ENCODE measurements around the gene NFASC. TPM values are rescaled to one million over a fixed set of nuclear protein-coding genes. Genes with fewer than 3 reads are reported as not detected.

Gene NFASC
- total and polyA plus RNA-seq, 4 donors: 0.23 to 5.4 (median 1.9) TPM

DNA sequence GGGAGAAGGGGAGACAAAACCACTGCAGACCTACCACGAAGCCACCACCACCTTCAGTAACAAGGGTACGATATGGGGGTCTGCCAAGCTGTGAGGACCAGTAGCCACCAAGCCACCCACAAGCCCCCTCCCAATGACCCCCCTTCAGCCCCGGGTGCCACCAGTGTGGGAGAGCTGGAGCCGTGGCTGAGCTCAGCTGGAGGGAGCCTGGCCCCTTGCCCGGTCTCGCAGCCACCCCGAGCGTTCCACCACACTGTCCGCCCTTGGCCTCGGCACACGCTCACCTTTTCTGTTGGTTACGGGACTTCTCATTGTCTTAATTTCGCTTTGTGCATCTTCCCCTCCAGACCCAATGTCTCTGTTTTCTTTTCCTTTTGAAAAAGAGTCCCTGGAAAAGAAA, 145.9 kb downstream of the NFASC start:
- H3K36me3 ChIP-seq (ENCODE audit: control insufficient read depth in 4 of 4, insufficient read depth in 3 of 4, low read depth in 1 of 4, low read length in 3 of 4): no peaks in the 10 kb centered on the region
- no peak overlapping the region for H3K9ac ChIP-seq (ENCODE audit: low read depth in 1 of 2, low read length in 2 of 2)
- peaks cover 2 to 14% (median 11%) of the 10 kb centered on the region in 4 donors for H3K4me1 ChIP-seq (ENCODE audit: control insufficient read depth in 4 of 4, insufficient read depth in 4 of 4, low read length in 3 of 4)
- DNase-seq (ENCODE audit: low spot score): no peak
- no peak overlapping the region for H3K27ac ChIP-seq (ENCODE audit: low read depth in 1 of 2, low read length in 2 of 2)
- H3K4me3 ChIP-seq (ENCODE audit: low read depth in 1 of 3, low read length in 3 of 3): no peak overlapping the region
- H3K27me3 ChIP-seq (ENCODE audit: control insufficient read depth in 4 of 4, insufficient read depth in 4 of 4, low read length in 3 of 4): no peaks in the 10 kb centered on the region
- 92% methylated on average over 13 of the region's 13 CpGs for WGBS
- no peak for TF ChIP-seq YY1 (IDR thresholded peaks at IDR 0.05)
- no peaks in the 10 kb centered on the region for H3K9me3 ChIP-seq (ENCODE audit: control insufficient read depth in 4 of 4, low read length in 3 of 4)

GRCh38 chr1:205017001-205017400, 146.3 kb downstream of the NFASC start:
- Histone ChIP-seq H3K9me3 (ENCODE audit: control insufficient read depth in 4 of 4, low read length in 3 of 4) (no peaks in the 10 kb centered on the region), H3K36me3 (ENCODE audit: control insufficient read depth in 4 of 4, insufficient read depth in 3 of 4, low read depth in 1 of 4, low read length in 3 of 4) (no peaks in the 10 kb centered on the region), H3K4me1 (ENCODE audit: control insufficient read depth in 4 of 4, insufficient read depth in 4 of 4, low read length in 3 of 4) (peaks cover 2 to 14% (median 11%) of the 10 kb centered on the region in 4 donors), H3K27ac (ENCODE audit: low read depth in 1 of 2, low read length in 2 of 2) (no peak overlapping the region), H3K27me3 (ENCODE audit: control insufficient read depth in 4 of 4, insufficient read depth in 4 of 4, low read length in 3 of 4) (no peaks in the 10 kb centered on the region), H3K9ac (ENCODE audit: low read depth in 1 of 2, low read length in 2 of 2) (no peak overlapping the region), H3K4me3 (ENCODE audit: low read depth in 1 of 3, low read length in 3 of 3) (no peak overlapping the region)
- no peak for DNase-seq (ENCODE audit: low spot score)
- 89% methylated on average over 6 of the region's 6 CpGs for WGBS
- TF ChIP-seq HNF4A (conservative IDR thresholded peaks at IDR 0.05): no peak
- TF ChIP-seq JUND (IDR thresholded peaks at IDR 0.05): no peak
- TF ChIP-seq FOXA1 (IDR thresholded peaks at IDR 0.05): no peak
- TF ChIP-seq CTCF (IDR thresholded peaks at IDR 0.05; ENCODE audit: low read depth, low read length, missing input control): no peak

DNA sequence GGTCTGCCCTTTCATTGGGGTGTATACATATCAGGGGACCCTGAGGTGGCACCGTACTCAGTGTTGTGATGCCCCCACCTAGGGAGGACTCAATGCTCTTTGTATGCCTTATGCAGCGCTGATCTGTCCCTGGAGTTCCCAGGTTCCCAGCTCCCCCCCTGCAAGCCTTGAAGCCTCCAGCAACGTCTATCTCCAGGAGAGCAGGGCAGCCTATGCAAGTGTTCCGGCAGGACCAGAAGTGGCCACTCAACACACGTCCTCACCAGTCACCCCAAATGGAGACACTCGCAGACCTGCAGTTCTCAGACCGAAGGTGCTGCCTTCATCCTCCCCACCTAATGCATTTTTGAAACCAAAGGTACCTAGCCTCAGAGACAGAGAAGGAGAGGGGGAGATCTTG, 147.1 kb downstream of the NFASC start:
- Histone ChIP-seq H3K36me3 (ENCODE audit: control insufficient read depth in 4 of 4, insufficient read depth in 3 of 4, low read depth in 1 of 4, low read length in 3 of 4) (no peaks in the 10 kb centered on the region), H3K27ac (ENCODE audit: low read depth in 1 of 2, low read length in 2 of 2) (no peak overlapping the region), H3K4me1 (ENCODE audit: control insufficient read depth in 4 of 4, insufficient read depth in 4 of 4, low read length in 3 of 4) (peaks cover 2 to 14% (median 11%) of the 10 kb centered on the region in 4 donors), H3K9me3 (ENCODE audit: control insufficient read depth in 4 of 4, low read length in 3 of 4) (no peaks in the 10 kb centered on the region), H3K27me3 (ENCODE audit: control insufficient read depth in 4 of 4, insufficient read depth in 4 of 4, low read length in 3 of 4) (no peaks in the 10 kb centered on the region), H3K4me3 (ENCODE audit: low read depth in 1 of 3, low read length in 3 of 3) (no peak overlapping the region), H3K9ac (ENCODE audit: low read depth in 1 of 2, low read length in 2 of 2) (no peak overlapping the region)
- TF ChIP-seq JUND (IDR thresholded peaks at IDR 0.05): no peak
- TF ChIP-seq RAD21 (IDR thresholded peaks at IDR 0.05): no peak
- TF ChIP-seq, protein P1, sequence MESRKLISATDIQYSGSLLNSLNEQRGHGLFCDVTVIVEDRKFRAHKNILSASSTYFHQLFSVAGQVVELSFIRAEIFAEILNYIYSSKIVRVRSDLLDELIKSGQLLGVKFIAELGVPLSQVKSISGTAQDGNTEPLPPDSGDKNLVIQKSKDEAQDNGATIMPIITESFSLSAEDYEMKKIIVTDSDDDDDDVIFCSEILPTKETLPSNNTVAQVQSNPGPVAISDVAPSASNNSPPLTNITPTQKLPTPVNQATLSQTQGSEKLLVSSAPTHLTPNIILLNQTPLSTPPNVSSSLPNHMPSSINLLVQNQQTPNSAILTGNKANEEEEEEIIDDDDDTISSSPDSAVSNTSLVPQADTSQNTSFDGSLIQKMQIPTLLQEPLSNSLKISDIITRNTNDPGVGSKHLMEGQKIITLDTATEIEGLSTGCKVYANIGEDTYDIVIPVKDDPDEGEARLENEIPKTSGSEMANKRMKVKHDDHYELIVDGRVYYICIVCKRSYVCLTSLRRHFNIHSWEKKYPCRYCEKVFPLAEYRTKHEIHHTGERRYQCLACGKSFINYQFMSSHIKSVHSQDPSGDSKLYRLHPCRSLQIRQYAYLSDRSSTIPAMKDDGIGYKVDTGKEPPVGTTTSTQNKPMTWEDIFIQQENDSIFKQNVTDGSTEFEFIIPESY (IDR thresholded peaks at IDR 0.05): no peak
- TF ChIP-seq CTCF (IDR thresholded peaks at IDR 0.05; ENCODE audit: low read depth, low read length, missing input control): no peak
- TF ChIP-seq EGR1 (IDR thresholded peaks at IDR 0.05; ENCODE audit: low read depth in 2 of 2): no peak
- TF ChIP-seq NR2F2 (IDR thresholded peaks at IDR 0.05): no peak
- TF ChIP-seq RXRA (IDR thresholded peaks at IDR 0.05): no peak
- TF ChIP-seq HNF4A (conservative IDR thresholded peaks at IDR 0.05): no peak
- TF ChIP-seq YY1 (IDR thresholded peaks at IDR 0.05): no peak
- TF ChIP-seq, protein P2, sequence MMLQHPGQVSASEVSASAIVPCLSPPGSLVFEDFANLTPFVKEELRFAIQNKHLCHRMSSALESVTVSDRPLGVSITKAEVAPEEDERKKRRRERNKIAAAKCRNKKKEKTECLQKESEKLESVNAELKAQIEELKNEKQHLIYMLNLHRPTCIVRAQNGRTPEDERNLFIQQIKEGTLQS (IDR thresholded peaks at IDR 0.05): no peak
- TF ChIP-seq TAF1 (conservative IDR thresholded peaks at IDR 0.05): no peak
- no peak for TF ChIP-seq HNF4G (IDR thresholded peaks at IDR 0.05)
- no peak for TF ChIP-seq SP1 (IDR thresholded peaks at IDR 0.05)
- no peak for TF ChIP-seq FOXA1 (IDR thresholded peaks at IDR 0.05)
- no peak for TF ChIP-seq FOXA2 (IDR thresholded peaks at IDR 0.05)
- TF ChIP-seq REST (IDR thresholded peaks at IDR 0.05): no peak
- TF ChIP-seq GABPA (IDR thresholded peaks at IDR 0.05 in 1 of 2, conservative IDR thresholded peaks at IDR 0.05 in 1 of 2): no peak
- TF ChIP-seq, protein P3, sequence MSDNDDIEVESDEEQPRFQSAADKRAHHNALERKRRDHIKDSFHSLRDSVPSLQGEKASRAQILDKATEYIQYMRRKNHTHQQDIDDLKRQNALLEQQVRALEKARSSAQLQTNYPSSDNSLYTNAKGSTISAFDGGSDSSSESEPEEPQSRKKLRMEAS (IDR thresholded peaks at IDR 0.05): no peak
- 94% methylated on average over 7 of the region's 7 CpGs for WGBS
- DNase-seq (ENCODE audit: low spot score): no peak
